CD4-positive, alpha-beta T cell treated with Interleukin-6 for 4 hours (primary cell): ENCODE measurements around the gene YWHAQ.

Source experiments
- DNase-seq: peaks from one replicate; pipeline ENCODE4 v3.0.0-alpha.2; 2020; ENCODE audit warnings: mixed read lengths

YWHAQ gene

GRCh38 chr2:9547262-9547991, 83.4 kb downstream of the YWHAQ start:
- DNase-seq, result no peak

- no peak for DNase-seq
These were observed 85.3 kb downstream of the YWHAQ start for GRCh38 chr2:9545502-9545901.

- no peak for DNase-seq
These were observed 87.2 kb downstream of the YWHAQ start for GRCh38 chr2:9543557-9543956.

- no peak for DNase-seq
These were observed 91.3 kb downstream of the YWHAQ start for GRCh38 chr2:9539531-9539930.

GRCh38 chr2:9538000-9538507, 92.7 kb downstream of the YWHAQ start:
- DNase-seq, result no peak

- no peak for DNase-seq
These were observed 94.3 kb downstream of the YWHAQ start for GRCh38 chr2:9536504-9536903.

GRCh38 chr2:9535177-9535576, 95.6 kb downstream of the YWHAQ start:
- no peak for DNase-seq
